Measurements from ENCODE around the gene UBE2E3.
A peak's percentile ranks its signal among the peaks of the same experiment; 100 is the strongest.

The UBE2E3 gene

GRCh38 chr2:180969124-180969523 lies 11.3 kb upstream of the UBE2E3 start:
- Histone ChIP-seq H3K27ac (no peak overlapping the region), H3K36me3 (replicated peaks) (no peaks in the 10 kb centered on the region), H3K27me3 (replicated peaks) (no peaks in the 10 kb centered on the region), H3K4me3 (ENCODE audit: low read depth, low read length) (no peak overlapping the region)
- TF ChIP-seq CTCF (IDR thresholded peaks at IDR 0.05; ENCODE audit: low read depth, low read length, missing control alignments): no peak
- in situ Hi-C loops (cut with HindIII; ENCODE audit: low pct_ligation_motif_present, low sequenced_read_pairs): no loop called here
- DNase-seq: no peak

- no peak for DNase-seq
- Histone ChIP-seq H3K4me3 (ENCODE audit: low read depth, low read length) (no peak overlapping the region), H3K36me3 (replicated peaks) (no peaks in the 10 kb centered on the region), H3K27ac (no peak overlapping the region), H3K27me3 (replicated peaks) (no peaks in the 10 kb centered on the region)
- in situ Hi-C loops (cut with HindIII; ENCODE audit: low pct_ligation_motif_present, low sequenced_read_pairs): no loop called here
- TF ChIP-seq CTCF (IDR thresholded peaks at IDR 0.05; ENCODE audit: low read depth, low read length, missing control alignments): no peak
These were observed 10.4 kb upstream of the UBE2E3 start for GRCh38 chr2:180970016-180970415.

GRCh38 chr2:180971811-180972210 lies 8.6 kb upstream of the UBE2E3 start:
- Histone ChIP-seq H3K36me3 (replicated peaks) (no peaks in the 10 kb centered on the region), H3K4me3 (ENCODE audit: low read depth, low read length) (no peak overlapping the region), H3K27me3 (replicated peaks) (no peaks in the 10 kb centered on the region), H3K27ac (no peak overlapping the region)
- no peak for DNase-seq
- in situ Hi-C loops (cut with HindIII; ENCODE audit: low pct_ligation_motif_present, low sequenced_read_pairs): no loop called here
- no peak for TF ChIP-seq CTCF (IDR thresholded peaks at IDR 0.05; ENCODE audit: low read depth, low read length, missing control alignments)

GRCh38 chr2:180975585-180975984 lies 4.8 kb upstream of the UBE2E3 start:
- no peak overlapping the region for H3K27ac ChIP-seq
- in situ Hi-C loops (cut with HindIII; ENCODE audit: low pct_ligation_motif_present, low sequenced_read_pairs): no loop called here
- H3K36me3 ChIP-seq (replicated peaks): no peaks in the 10 kb centered on the region
- no peak for TF ChIP-seq CTCF (IDR thresholded peaks at IDR 0.05; ENCODE audit: low read depth, low read length, missing control alignments)
- H3K27me3 ChIP-seq (replicated peaks): no peaks in the 10 kb centered on the region
- no peak overlapping the region for H3K4me3 ChIP-seq (ENCODE audit: low read depth, low read length)
- DNase-seq: no peak

- DNase-seq: peak; percentile 74
- Histone ChIP-seq H3K4me3 (ENCODE audit: low read depth, low read length) (no peak overlapping the region), H3K27ac (peak overlapping the region; percentile 90), H3K36me3 (replicated peaks) (no peaks in the 10 kb centered on the region), H3K27me3 (replicated peaks) (no peaks in the 10 kb centered on the region)
- in situ Hi-C loops (cut with HindIII; ENCODE audit: low pct_ligation_motif_present, low sequenced_read_pairs): no loop called here
- no peak for TF ChIP-seq CTCF (IDR thresholded peaks at IDR 0.05; ENCODE audit: low read depth, low read length, missing control alignments)
These were observed 1.3 kb upstream of the UBE2E3 start for GRCh38 chr2:180978903-180979748.

GRCh38 chr2:180979749-180980105 lies 678 bp upstream of the UBE2E3 start:
- peak overlapping the region; percentile 90 for H3K27ac ChIP-seq
- peak; percentile 3 for DNase-seq
- no peaks in the 10 kb centered on the region for H3K27me3 ChIP-seq (replicated peaks)
- in situ Hi-C loops (cut with HindIII; ENCODE audit: low pct_ligation_motif_present, low sequenced_read_pairs): no loop called here
- TF ChIP-seq CTCF (IDR thresholded peaks at IDR 0.05; ENCODE audit: low read depth, low read length, missing control alignments): no peak
- peak overlapping the region; percentile 77 for H3K4me3 ChIP-seq (ENCODE audit: low read depth, low read length)
- H3K36me3 ChIP-seq (replicated peaks): no peaks in the 10 kb centered on the region

Measured in brain microvascular endothelial cell (primary cell).